Cardiac fibroblast (primary cell): ENCODE results near the gene PADI2.
A peak's percentile ranks its signal among the peaks of the same experiment; 100 is the strongest.

ENCODE experiments used
- DNase-seq, 2 donors: peaks; one replicate each; pipeline versions ENCODE4 v3.0.0 to v3.0.0-alpha.2; 2010; ENCODE audit warnings: low read depth in 2 of 2
- H3K4me3 ChIP-seq, 2 donors: replicated peaks in 1 of 2; 1 replicate in 1 of 2; 2 replicates in 1 of 2; pipeline ENCODE4 v1.5.1; 2011; ENCODE audit warnings: low read depth in 2 of 2, low read length in 2 of 2, mild to moderate bottlenecking in 2 of 2, moderate library complexity in 1 of 2
- TF ChIP-seq, protein P1 (sequence below): IDR thresholded peaks from one replicate; pipeline ENCODE4 v1.5.1; 2011; ENCODE audit warnings: low read depth, mild to moderate bottlenecking, low read length, inconsistent platforms

PADI2 gene

GRCh38 chr1:17081439-17081838, 37.8 kb downstream of the PADI2 start:
- no peak for DNase-seq
- no peak overlapping the region for H3K4me3 ChIP-seq
- TF ChIP-seq, protein P1, sequence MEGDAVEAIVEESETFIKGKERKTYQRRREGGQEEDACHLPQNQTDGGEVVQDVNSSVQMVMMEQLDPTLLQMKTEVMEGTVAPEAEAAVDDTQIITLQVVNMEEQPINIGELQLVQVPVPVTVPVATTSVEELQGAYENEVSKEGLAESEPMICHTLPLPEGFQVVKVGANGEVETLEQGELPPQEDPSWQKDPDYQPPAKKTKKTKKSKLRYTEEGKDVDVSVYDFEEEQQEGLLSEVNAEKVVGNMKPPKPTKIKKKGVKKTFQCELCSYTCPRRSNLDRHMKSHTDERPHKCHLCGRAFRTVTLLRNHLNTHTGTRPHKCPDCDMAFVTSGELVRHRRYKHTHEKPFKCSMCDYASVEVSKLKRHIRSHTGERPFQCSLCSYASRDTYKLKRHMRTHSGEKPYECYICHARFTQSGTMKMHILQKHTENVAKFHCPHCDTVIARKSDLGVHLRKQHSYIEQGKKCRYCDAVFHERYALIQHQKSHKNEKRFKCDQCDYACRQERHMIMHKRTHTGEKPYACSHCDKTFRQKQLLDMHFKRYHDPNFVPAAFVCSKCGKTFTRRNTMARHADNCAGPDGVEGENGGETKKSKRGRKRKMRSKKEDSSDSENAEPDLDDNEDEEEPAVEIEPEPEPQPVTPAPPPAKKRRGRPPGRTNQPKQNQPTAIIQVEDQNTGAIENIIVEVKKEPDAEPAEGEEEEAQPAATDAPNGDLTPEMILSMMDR = no peak

DNA sequence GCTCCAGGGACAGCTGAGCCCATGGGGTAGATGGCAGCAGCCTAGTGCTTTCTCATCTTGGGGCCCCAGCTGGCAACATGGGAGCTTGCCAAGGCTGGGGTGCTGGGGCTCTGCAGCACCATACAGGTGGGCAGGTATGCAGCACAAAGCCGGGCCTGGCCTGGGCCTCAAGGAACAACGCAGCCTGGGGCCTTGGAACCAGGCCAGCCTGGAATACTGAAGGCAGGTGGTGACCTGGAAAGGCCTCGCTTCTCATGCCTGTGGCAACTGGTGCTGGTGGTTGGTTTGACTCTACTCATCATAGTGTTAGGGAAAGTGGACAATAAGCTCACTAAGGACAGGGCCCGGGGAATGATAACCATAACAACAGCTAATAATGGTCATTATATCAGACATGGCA, 38.4 kb downstream of the PADI2 start:
- TF ChIP-seq, protein P1 = no peak
- H3K4me3 ChIP-seq = no peak overlapping the region
- no peak for DNase-seq

DNA sequence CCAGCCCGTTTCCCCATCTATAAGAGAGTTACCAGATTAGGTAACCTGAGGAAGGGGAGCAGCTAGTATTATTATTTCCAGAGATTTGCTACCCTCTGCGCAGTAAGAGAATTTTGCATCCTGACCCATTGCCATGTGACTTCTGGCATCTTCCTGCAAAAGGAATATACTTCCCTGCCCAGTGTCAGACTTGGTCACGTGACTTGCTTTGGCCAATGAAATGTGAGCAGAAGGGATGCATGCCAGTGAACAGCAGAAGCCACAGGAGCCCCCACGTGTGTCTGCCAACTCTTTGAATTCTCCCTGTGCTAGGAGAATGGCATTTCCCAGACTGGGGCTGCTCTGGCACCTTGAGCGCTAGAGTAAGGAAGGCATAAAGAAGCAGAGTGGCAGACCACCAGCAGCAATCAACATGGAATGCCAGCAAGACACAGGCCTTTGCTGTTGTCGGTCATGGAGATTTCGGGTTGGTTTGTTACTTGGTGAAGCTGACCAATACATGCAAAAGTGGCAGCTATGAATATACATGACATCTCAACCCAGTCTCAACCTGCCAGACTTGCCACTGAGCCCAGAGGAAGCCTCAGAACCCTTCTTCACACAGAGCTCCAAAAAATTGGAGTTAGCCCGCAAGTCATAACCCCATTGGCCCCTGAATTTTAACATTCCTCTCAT, 39.0 kb downstream of the PADI2 start:
- TF ChIP-seq, protein P1 = no peak
- no peak for DNase-seq
- H3K4me3 ChIP-seq = no peak overlapping the region

GRCh38 chr1:17078991-17079868, 40.0 kb downstream of the PADI2 start:
- H3K4me3 ChIP-seq = no peak overlapping the region
- no peak for DNase-seq
- TF ChIP-seq, protein P1 = no peak

DNA sequence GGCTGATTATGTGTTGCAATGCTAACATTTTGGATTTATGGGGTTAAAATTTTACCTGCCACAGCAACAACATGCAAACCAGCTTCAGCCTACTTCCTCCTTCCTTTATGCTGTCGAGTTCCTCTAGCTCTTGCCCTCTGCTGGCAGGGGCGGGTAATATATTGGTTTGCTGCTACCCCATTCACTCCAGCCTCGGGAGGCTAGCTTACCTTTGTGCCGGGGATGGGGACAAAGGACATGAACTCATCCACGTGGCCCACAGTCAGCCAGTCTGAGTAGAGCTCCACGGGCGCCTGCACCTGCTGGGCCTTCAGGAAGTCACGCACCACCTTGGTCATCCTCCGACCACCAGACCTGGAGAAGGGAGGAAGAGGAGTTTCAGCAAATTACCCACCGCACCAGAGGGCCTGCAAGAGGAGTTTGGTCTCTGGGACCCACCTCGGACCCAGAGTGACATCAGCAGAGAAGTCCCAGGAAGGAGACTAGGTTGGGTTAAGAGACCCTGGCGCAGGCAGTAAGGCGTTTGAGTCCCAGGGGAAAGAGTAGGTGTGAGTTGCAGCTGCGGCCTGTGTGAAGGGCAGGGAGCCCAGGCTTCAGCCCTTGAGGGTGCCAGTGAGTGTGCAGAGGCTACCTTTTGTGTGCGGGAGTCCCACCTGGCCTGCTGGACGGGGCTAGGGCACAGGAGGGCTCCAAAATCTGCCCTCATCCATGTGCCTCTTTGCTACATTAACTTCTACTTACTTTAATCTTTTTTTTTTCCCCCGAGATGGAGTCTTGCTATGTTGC, 43.6 kb downstream of the PADI2 start:
- DNase-seq = peak; percentile 12 to 27
- TF ChIP-seq, protein P1 = peak; percentile 60
- no peak overlapping the region for H3K4me3 ChIP-seq

DNA sequence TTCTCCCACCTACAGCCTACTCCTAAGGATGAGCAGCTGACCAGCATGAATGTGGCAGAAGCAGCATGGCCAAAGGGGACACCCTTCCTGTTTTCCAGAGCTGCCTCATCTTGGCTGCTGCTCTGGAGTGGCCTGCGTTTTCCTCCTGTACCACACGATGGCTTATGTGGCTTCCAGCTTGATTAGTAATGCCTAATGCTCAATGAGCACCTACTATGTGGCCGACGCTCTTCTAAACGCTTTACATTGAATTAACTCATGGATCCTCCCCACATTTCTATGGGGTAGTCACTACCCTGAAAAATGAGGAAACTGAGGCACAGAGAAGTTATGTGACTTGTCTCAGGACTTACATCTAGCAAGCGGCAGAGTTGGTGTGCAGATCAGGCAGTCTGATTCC, 47.5 kb downstream of the PADI2 start:
- TF ChIP-seq, protein P1 = no peak
- no peak for DNase-seq
- H3K4me3 ChIP-seq = no peak overlapping the region
